GM12891 (cell line): Measurements from ENCODE around the gene SPAG7.

Experiments used
- PAX5 ChIP-seq: IDR thresholded peaks from 2 replicates; pipeline ENCODE4 v1.6.1; 2011; ENCODE audit warnings: low read length, moderate library complexity, mild to moderate bottlenecking; ENCODE audit not compliant: insufficient read depth, severe bottlenecking
- POLR2A ChIP-seq: IDR thresholded peaks from 2 replicates; pipeline ENCODE4 v1.6.1; 2011; ENCODE audit warnings: low read depth, low read length, control low read depth
- POLR2AphosphoS5 ChIP-seq: IDR thresholded peaks from 2 replicates; pipeline ENCODE4 v1.6.1; 2011; ENCODE audit warnings: low read depth, low read length, control low read depth
- POU2F2 ChIP-seq: IDR thresholded peaks from 2 replicates; pipeline ENCODE4 v1.6.1; 2011; ENCODE audit warnings: low read depth, mild to moderate bottlenecking, control low read depth, low read length, moderate library complexity
- TAF1 ChIP-seq: IDR thresholded peaks from 2 replicates; pipeline ENCODE4 v1.6.1; 2011; ENCODE audit warnings: low read depth, low read length, control low read depth

GRCh38 chr17:4972752-4973151 is 5.1 kb upstream of the SPAG7 start:
- TF ChIP-seq PAX5 = no peak
- no peak for TF ChIP-seq POLR2A
- TF ChIP-seq POLR2AphosphoS5 = no peak
- no peak for TF ChIP-seq POU2F2
- no peak for TF ChIP-seq TAF1
